Loucy (cell line): Measurements from ENCODE around the gene LCE1C.

Experiments
- H2AFZ ChIP-seq: fragments of 200-600 bp; sonication (generic); 2 replicates; pipeline ENCODE4 v1.6.0; 2016; ENCODE audit warnings: antibody characterized with exemption, mild to moderate bottlenecking, low read length, moderate library complexity
- H3F3A ChIP-seq: fragments of 200-600 bp; 2 replicates; pipeline ENCODE4 v1.6.0; 2016; ENCODE audit warnings: antibody characterized with exemption, low read depth, mild to moderate bottlenecking
- H3K27me3 ChIP-seq: fragments of 200-600 bp; sonication (generic); 2 replicates; pipeline ENCODE4 v1.6.1; 2014; ENCODE audit warnings: low read length, mild to moderate bottlenecking; ENCODE audit not compliant: insufficient read depth, poor library complexity, severe bottlenecking
- H3K36me3 ChIP-seq: fragments of 200-600 bp; sonication (generic); 2 replicates; pipeline ENCODE4 v1.6.1; 2016; ENCODE audit warnings: low read length; ENCODE audit not compliant: insufficient read depth
- H3K4me1 ChIP-seq: fragments of 200-600 bp; sonication (generic); 2 replicates; pipeline ENCODE4 v1.5.1; 2014; ENCODE audit warnings: low read length, mild to moderate bottlenecking; ENCODE audit not compliant: insufficient read depth, poor library complexity, severe bottlenecking
- H3K4me2 ChIP-seq: fragments of 200-600 bp; sonication (generic); 2 replicates; pipeline ENCODE4 v1.6.0; 2014; ENCODE audit warnings: antibody characterized with exemption, low read length, low read depth, mild to moderate bottlenecking; ENCODE audit not compliant: poor library complexity, severe bottlenecking
- H3K4me3 ChIP-seq: fragments of 200-600 bp; sonication (generic); 2 replicates; pipeline ENCODE4 v1.5.1; 2014; ENCODE audit warnings: low read length, mild to moderate bottlenecking, mixed read lengths; ENCODE audit not compliant: poor library complexity, severe bottlenecking
- H3K79me2 ChIP-seq: fragments of 200-600 bp; sonication (generic); 2 replicates; pipeline ENCODE4 v1.6.1; 2014; ENCODE audit warnings: low read length; ENCODE audit not compliant: insufficient read depth
- H3K9ac ChIP-seq: fragments of 200-600 bp; sonication (generic); 2 replicates; pipeline ENCODE4 v1.6.0; 2014; ENCODE audit warnings: mild to moderate bottlenecking, low read depth, low read length, moderate library complexity; ENCODE audit not compliant: poor library complexity, severe bottlenecking
- H3K9me2 ChIP-seq: fragments of 200-600 bp; sonication (generic); replicated peaks from 2 replicates; pipeline ENCODE4 v1.6.1; 2016; ENCODE audit warnings: low read depth, low read length, mixed read lengths
- H3K9me3 ChIP-seq: fragments of 200-600 bp; sonication (generic); 2 replicates; pipeline ENCODE4 v1.6.1; 2014; ENCODE audit warnings: mild to moderate bottlenecking, antibody characterized with exemption, low read length, low read depth; ENCODE audit not compliant: insufficient read depth
- H4K20me1 ChIP-seq: fragments of 200-600 bp; sonication (generic); 2 replicates; pipeline ENCODE4 v1.6.0; 2014; ENCODE audit warnings: antibody characterized with exemption, low read length, mild to moderate bottlenecking; ENCODE audit not compliant: insufficient read depth, poor library complexity, severe bottlenecking
- CTCF ChIP-seq: fragments of 200-600 bp; sonication (generic); conservative IDR thresholded peaks from 2 replicates; pipeline ENCODE4 v1.5.1; 2014; ENCODE audit warnings: mild to moderate bottlenecking, antibody characterized with exemption, low read length
- EZH2phosphoT487 ChIP-seq: fragments of 200-600 bp; IDR thresholded peaks from 2 replicates; pipeline ENCODE4 v1.6.1; 2018; ENCODE audit warnings: antibody characterized with exemption, mild to moderate bottlenecking, moderate library complexity, borderline replicate concordance

Gene LCE1C

GRCh38 chr1:152795686-152796085, 10.8 kb downstream of the LCE1C start:
- no peaks in the 10 kb centered on the region for H3K9me3 ChIP-seq

GRCh38 chr1:152786077-152786476, 20.4 kb downstream of the LCE1C start, which contains the start of gene LCE1E:
TSS of gene LCE1E (plus strand) at chr1:152786257. CDS start at chr1:152787300, 1,043 bp downstream.
- Histone ChIP-seq H4K20me1 (no peaks in the 10 kb centered on the region), H2AFZ (no peak within 1 kb of the TSS)
- no peak for TF ChIP-seq CTCF
- no peak for TF ChIP-seq EZH2phosphoT487

More at GRCh38 chr1:152795686-152796085, 10.8 kb downstream of the LCE1C start:
- Histone ChIP-seq H2AFZ (no peak overlapping the region), H3K4me2 (no peak overlapping the region), H3K27me3 (no peaks in the 10 kb centered on the region), H3K4me3 (no peak overlapping the region), H4K20me1 (no peaks in the 10 kb centered on the region), H3K79me2 (no peaks in the 10 kb centered on the region), H3K4me1 (no peaks in the 10 kb centered on the region), H3K9ac (no peak overlapping the region), H3F3A (no peaks in the 10 kb centered on the region), H3K36me3 (no peaks in the 10 kb centered on the region), H3K9me2 (no peaks in the 10 kb centered on the region)
- TF ChIP-seq CTCF (no peak), EZH2phosphoT487 (no peak)

GRCh38 chr1:152783095-152783494, 23.4 kb downstream of the LCE1C start:
- H3K9me2 ChIP-seq: no peaks in the 10 kb centered on the region
- H3K4me2 ChIP-seq: no peak overlapping the region
- H3K9ac ChIP-seq: no peak overlapping the region
- no peak overlapping the region for H3K4me3 ChIP-seq
- no peaks in the 10 kb centered on the region for H3K27me3 ChIP-seq
- H3K9me3 ChIP-seq: no peaks in the 10 kb centered on the region
- no peaks in the 10 kb centered on the region for H4K20me1 ChIP-seq
- no peak overlapping the region for H2AFZ ChIP-seq
- H3F3A ChIP-seq: no peaks in the 10 kb centered on the region
- H3K36me3 ChIP-seq: no peaks in the 10 kb centered on the region
- H3K4me1 ChIP-seq: no peaks in the 10 kb centered on the region
- TF ChIP-seq CTCF (no peak), EZH2phosphoT487 (no peak)
- H3K79me2 ChIP-seq: no peaks in the 10 kb centered on the region

More at GRCh38 chr1:152786077-152786476, 20.4 kb downstream of the LCE1C start, which contains the start of gene LCE1E:
- Histone ChIP-seq H3K27me3 (no peaks in the 10 kb centered on the region), H3K9me3 (no peaks in the 10 kb centered on the region), H3K9ac (no peak within 1 kb of the TSS), H3K36me3 (no peaks in the 10 kb centered on the region), H3K4me2 (no peak within 1 kb of the TSS), H3F3A (no peaks in the 10 kb centered on the region), H3K9me2 (no peaks in the 10 kb centered on the region), H3K4me1 (no peaks in the 10 kb centered on the region), H3K79me2 (no peaks in the 10 kb centered on the region), H3K4me3 (no peak within 1 kb of the TSS)
